ENCODE measurements around the gene USH2A. TPM values are rescaled to one million over a fixed set of nuclear protein-coding genes. Genes with fewer than 3 reads are reported as not detected.

The USH2A gene
- total RNA-seq, 6 donors from 2014 or later = under 0.01 to 0.11 TPM; not detected in 4

GRCh38 chr1:216430744-216431143, 7.5 kb upstream of the USH2A start:
- no peak overlapping the region for H3K4me3 ChIP-seq
- TF ChIP-seq EP300 (IDR thresholded peaks at IDR 0.05) (no peak), POLR2A (IDR thresholded peaks at IDR 0.05) (no peak), CTCF (IDR thresholded peaks at IDR 0.05) (no peak)
- ATAC-seq (ENCODE audit: low FRiP score in 2 of 2) (no peak), DNase-seq (no peak)
- no peaks in the 10 kb centered on the region for H3K4me1 ChIP-seq
- no peak overlapping the region for H3K27ac ChIP-seq
- WGBS, 2 donors = 72 to 75% methylated on average over 2 of the region's 2 CpGs
- H3K36me3 ChIP-seq = no peaks in the 10 kb centered on the region
- no peaks in the 10 kb centered on the region for H3K27me3 ChIP-seq
- no peaks in the 10 kb centered on the region for H3K9me3 ChIP-seq

- WGBS, 2 donors = 59 to 67% methylated on average over 5 of the region's 5 CpGs
- no peak for DNase-seq
Measured at GRCh38 chr1:216425577-216425976, 2.3 kb upstream of the USH2A start.

DNA sequence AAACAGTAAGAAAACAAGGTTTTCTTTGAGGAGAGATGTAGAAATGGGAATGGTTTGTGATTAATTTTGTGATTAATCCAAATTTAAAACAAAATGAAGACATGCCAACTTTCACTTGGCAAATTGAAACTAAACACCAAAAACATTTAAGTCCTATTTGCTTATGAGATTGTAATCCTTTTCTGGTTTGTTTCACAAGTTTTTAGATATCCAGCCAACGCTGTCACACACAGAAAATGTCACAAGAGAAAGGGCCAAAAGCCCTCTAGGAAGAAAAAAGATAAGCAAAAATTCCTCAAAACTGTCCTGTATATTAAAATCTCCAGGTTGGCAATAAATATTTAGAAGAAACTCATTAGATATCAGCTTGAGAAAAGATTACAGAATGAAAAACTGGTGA, 2.5 kb downstream of the USH2A start:
- ATAC-seq (ENCODE audit: low FRiP score in 2 of 2) = no peak
- WGBS, 2 donors = 38 to 48% methylated on average over 1 of the region's 1 CpG
- Histone ChIP-seq H3K36me3 (no peaks in the 10 kb centered on the region), H3K4me1 (no peaks in the 10 kb centered on the region), H3K27ac (no peak overlapping the region), H3K27me3 (no peaks in the 10 kb centered on the region), H3K4me3 (no peak overlapping the region), H3K9me3 (no peaks in the 10 kb centered on the region)
- no peak for DNase-seq
- TF ChIP-seq CTCF (IDR thresholded peaks at IDR 0.05) (no peak), POLR2A (IDR thresholded peaks at IDR 0.05) (no peak), EP300 (IDR thresholded peaks at IDR 0.05) (no peak), POLR2AphosphoS5 (IDR thresholded peaks at IDR 0.05) (no peak)

More at GRCh38 chr1:216425577-216425976, 2.3 kb upstream of the USH2A start:
- no peak for TF ChIP-seq POLR2AphosphoS5 (IDR thresholded peaks at IDR 0.05)
- no peak overlapping the region for H3K4me3 ChIP-seq
- no peaks in the 10 kb centered on the region for H3K27me3 ChIP-seq
- H3K4me1 ChIP-seq = no peaks in the 10 kb centered on the region
- no peaks in the 10 kb centered on the region for H3K9me3 ChIP-seq
- ATAC-seq (ENCODE audit: low FRiP score in 2 of 2) = no peak
- no peaks in the 10 kb centered on the region for H3K36me3 ChIP-seq
- H3K27ac ChIP-seq = no peak overlapping the region

GRCh38 chr1:216420263-216420662, 3.0 kb downstream of the USH2A start:
- ATAC-seq (ENCODE audit: low FRiP score in 2 of 2) = no peak
- H3K36me3 ChIP-seq = no peaks in the 10 kb centered on the region
- 23 to 48% methylated on average over 2 of the region's 2 CpGs for WGBS, 2 donors
- DNase-seq = no peak
- no peak overlapping the region for H3K4me3 ChIP-seq
- no peaks in the 10 kb centered on the region for H3K9me3 ChIP-seq
- no peaks in the 10 kb centered on the region for H3K4me1 ChIP-seq
- H3K27ac ChIP-seq = no peak overlapping the region
- H3K27me3 ChIP-seq = no peaks in the 10 kb centered on the region
- no peak for TF ChIP-seq POLR2A (IDR thresholded peaks at IDR 0.05)
- TF ChIP-seq POLR2AphosphoS5 (IDR thresholded peaks at IDR 0.05) = no peak
- TF ChIP-seq CTCF (IDR thresholded peaks at IDR 0.05) = no peak
- TF ChIP-seq EP300 (IDR thresholded peaks at IDR 0.05) = no peak

DNA sequence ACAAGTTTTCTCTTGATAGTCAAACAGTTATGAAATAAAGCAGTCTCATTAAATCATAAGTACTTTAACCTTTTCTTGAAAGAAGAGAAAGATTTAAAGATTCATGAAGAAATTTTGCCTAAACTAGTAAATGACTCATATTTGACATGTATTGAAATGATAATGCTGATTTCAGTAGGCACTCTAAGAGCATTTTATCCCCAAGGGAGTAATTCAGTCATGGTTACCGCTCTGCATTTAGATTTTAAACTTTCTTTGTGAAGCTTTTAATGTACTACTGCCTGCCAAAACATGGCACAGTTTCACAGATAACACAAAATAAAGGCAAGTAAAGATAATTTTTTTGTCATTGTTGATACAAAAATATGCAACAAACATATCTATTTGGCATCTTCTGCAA, 6.8 kb downstream of the USH2A start:
- TF ChIP-seq POLR2A (IDR thresholded peaks at IDR 0.05) = no peak
- no peak for TF ChIP-seq EP300 (IDR thresholded peaks at IDR 0.05)
- no peak for TF ChIP-seq POLR2AphosphoS5 (IDR thresholded peaks at IDR 0.05)
- TF ChIP-seq CTCF (IDR thresholded peaks at IDR 0.05) = no peak
- DNase-seq = no peak

More for the DNA sequence above, 6.8 kb downstream of the USH2A start:
- H3K9me3 ChIP-seq = no peaks in the 10 kb centered on the region
- H3K36me3 ChIP-seq = no peaks in the 10 kb centered on the region
- no peaks in the 10 kb centered on the region for H3K4me1 ChIP-seq
- H3K27me3 ChIP-seq = no peaks in the 10 kb centered on the region
- H3K27ac ChIP-seq = no peak overlapping the region
- no peak overlapping the region for H3K4me3 ChIP-seq
- no peak for ATAC-seq (ENCODE audit: low FRiP score in 2 of 2)
- 88 to 91% methylated on average over 1 of the region's 1 CpG for WGBS, 2 donors
